Measurements from ENCODE around the gene P2RX1.

Gene P2RX1

DNA sequence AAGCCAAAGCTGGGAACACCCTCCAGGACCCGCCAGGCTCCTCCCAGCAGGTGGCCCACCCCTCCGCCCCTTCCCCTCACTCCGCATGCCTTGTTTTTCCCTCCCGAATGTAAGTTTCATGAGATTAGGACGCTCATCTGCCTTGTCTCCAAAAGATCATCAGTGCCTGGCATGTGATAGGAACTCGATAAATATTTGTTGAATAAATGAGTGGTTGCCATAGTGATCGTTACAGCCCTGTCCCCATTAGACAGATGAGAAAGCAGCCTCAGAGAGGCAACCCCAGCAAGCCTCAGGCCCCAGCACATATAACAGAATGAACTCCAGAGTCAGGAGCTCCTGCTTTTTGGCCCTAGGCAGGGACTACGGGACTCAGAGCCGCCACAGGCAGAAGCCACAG lies 28.5 kb downstream of the P2RX1 start:
- TF ChIP-seq, protein P1, sequence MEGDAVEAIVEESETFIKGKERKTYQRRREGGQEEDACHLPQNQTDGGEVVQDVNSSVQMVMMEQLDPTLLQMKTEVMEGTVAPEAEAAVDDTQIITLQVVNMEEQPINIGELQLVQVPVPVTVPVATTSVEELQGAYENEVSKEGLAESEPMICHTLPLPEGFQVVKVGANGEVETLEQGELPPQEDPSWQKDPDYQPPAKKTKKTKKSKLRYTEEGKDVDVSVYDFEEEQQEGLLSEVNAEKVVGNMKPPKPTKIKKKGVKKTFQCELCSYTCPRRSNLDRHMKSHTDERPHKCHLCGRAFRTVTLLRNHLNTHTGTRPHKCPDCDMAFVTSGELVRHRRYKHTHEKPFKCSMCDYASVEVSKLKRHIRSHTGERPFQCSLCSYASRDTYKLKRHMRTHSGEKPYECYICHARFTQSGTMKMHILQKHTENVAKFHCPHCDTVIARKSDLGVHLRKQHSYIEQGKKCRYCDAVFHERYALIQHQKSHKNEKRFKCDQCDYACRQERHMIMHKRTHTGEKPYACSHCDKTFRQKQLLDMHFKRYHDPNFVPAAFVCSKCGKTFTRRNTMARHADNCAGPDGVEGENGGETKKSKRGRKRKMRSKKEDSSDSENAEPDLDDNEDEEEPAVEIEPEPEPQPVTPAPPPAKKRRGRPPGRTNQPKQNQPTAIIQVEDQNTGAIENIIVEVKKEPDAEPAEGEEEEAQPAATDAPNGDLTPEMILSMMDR (IDR thresholded peaks at IDR 0.05; ENCODE audit: insufficient read depth, low read depth, low read length, missing control alignments), result no peak
- H3K4me3 ChIP-seq (ENCODE audit: low read depth, low read length), result no peak overlapping the region
- DNase-seq (ENCODE audit: low read depth), result no peak

DNA sequence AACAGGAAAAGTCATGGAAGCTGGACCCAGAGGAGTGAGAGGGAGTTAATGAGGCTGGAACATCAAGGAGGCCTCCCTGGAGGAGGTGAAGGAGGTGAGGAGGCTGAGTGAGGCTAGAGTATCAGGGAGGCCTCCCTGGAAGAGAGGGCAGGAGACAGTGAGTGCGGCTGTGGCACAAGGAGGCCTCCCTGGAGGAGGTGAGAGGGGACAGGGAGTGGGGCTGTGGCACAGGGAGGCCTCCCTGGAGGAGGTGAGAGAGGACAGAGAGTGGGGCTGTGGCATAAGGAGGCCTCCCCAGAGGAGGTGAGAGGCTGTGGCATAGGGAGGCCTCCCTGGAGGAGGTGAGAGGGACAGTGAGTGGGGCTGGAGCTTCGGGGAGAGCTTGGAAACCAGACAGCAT lies 28.9 kb downstream of the P2RX1 start:
- no peak for DNase-seq (ENCODE audit: low read depth)
- TF ChIP-seq, protein P1 (IDR thresholded peaks at IDR 0.05; ENCODE audit: insufficient read depth, low read depth, low read length, missing control alignments), result no peak
- H3K4me3 ChIP-seq (ENCODE audit: low read depth, low read length), result no peak overlapping the region

DNA sequence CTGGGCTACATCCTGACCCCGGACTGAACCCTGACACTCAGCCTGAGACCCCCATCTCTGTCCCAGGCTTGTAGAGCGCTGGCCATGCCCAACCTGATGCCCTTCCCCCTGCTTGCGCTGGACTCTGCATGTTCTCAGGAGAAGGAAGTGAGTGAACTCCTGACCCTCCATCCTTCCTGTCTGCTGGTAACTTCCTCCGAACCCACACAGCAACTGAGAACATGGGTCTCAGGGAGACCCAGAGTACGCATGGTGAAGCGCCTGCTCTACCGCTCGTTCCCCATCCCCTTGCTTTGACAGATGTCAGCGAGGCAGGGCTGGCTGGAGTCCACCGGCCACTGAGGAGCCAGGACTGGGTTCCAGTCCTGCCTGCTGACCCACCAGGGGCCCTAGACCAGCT lies 29.5 kb downstream of the P2RX1 start:
- TF ChIP-seq, protein P1 (IDR thresholded peaks at IDR 0.05; ENCODE audit: insufficient read depth, low read depth, low read length, missing control alignments), result no peak
- no peak for DNase-seq (ENCODE audit: low read depth)
- H3K4me3 ChIP-seq (ENCODE audit: low read depth, low read length), result no peak overlapping the region

DNA sequence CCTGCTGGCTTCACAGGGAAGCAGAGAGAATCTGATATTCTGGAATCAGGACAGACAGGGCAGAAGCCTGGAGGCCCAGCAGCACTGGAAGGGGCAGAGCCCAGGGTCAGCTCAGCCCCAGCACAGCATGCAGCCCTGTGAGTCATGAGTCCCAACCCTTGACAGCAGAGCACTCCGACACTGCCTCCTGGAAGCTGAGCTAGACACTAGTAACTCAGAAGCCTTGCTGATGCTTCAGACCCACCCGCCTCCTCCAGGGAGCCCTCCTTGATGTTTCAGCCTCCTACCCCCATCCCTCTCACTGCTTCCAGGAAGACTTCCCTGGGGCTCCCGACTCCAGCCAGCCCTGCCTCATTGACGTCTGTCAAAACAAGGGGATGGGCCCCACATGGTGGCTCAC lies 30.3 kb downstream of the P2RX1 start:
- TF ChIP-seq, protein P1 (IDR thresholded peaks at IDR 0.05; ENCODE audit: insufficient read depth, low read depth, low read length, missing control alignments), result no peak
- no peak overlapping the region for H3K4me3 ChIP-seq (ENCODE audit: low read depth, low read length)
- no peak for DNase-seq (ENCODE audit: low read depth)

DNA sequence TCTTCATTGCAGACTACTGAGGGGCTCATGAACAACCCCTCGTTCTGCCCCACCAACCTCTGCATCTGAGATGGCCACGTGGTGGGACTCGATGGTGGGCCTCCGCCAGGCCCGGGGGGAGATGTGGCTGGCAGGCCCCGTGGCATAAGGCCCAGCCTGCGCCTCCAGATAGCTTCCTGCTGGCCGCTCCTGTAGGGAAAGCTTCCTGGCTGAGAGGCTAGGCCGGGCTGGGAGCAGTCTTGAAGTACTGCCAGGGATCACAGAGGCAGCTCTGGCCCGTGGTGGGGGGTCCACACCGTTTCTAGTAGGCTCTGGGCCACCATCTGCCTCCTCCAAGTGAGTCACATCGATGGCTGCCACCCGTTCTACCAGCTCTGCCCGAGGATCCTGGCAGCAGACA lies 31.0 kb downstream of the P2RX1 start:
- TF ChIP-seq, protein P1 (IDR thresholded peaks at IDR 0.05; ENCODE audit: insufficient read depth, low read depth, low read length, missing control alignments), result no peak
- no peak overlapping the region for H3K4me3 ChIP-seq (ENCODE audit: low read depth, low read length)
- no peak for DNase-seq (ENCODE audit: low read depth)

DNA sequence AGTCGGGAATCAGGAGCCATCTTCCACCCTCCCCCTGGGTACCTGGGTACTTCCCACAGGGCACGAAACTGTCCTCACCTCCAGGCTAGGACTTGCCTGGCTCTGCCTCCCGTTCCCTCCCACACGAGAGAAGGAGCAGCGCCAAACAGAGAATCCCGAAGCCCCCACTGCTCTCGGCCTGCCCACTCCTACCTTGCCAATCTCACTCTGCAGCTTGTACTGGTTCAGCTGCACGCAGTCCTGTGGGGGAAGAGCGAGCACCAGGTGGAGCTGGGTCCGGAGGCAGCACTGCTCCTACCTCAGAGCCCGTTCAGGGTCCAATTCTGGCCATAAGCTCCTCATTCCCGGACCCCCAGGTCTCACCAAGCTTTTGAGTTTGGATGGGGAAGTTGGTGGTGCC lies 32.1 kb downstream of the P2RX1 start:
- no peak overlapping the region for H3K4me3 ChIP-seq (ENCODE audit: low read depth, low read length)
- DNase-seq (ENCODE audit: low read depth), result no peak
- TF ChIP-seq, protein P1 (IDR thresholded peaks at IDR 0.05; ENCODE audit: insufficient read depth, low read depth, low read length, missing control alignments), result no peak

DNA sequence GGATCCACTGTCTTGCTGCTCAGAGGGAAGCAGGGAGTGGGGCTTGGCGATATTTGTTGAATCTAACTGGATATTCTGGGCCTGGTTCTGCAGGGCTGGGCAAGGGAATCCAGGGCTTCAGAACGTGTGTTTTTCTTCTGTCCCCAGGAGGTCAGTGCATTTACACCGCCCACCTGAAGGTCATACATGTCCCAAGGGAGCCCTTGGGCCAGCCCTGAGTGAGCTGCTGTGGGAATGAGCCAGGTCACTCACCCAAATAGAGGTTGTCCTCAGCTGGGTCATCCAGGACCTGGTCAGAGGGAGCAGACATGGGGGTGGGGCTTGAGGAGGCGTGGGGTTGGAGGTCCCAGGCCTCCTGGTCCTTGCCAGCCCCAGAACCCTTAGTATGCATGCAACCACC lies 34.0 kb downstream of the P2RX1 start:
- H3K4me3 ChIP-seq (ENCODE audit: low read depth, low read length), result no peak overlapping the region
- no peak for DNase-seq (ENCODE audit: low read depth)
- TF ChIP-seq, protein P1 (IDR thresholded peaks at IDR 0.05; ENCODE audit: insufficient read depth, low read depth, low read length, missing control alignments), result no peak
